Loucy (cell line): ENCODE data around the gene CTRB1.

Source experiments
- H2AFZ ChIP-seq: fragments of 200-600 bp; sonication (generic); 2 replicates; pipeline ENCODE4 v1.6.0; 2016; ENCODE audit warnings: antibody characterized with exemption, mild to moderate bottlenecking, low read length, moderate library complexity
- H3F3A ChIP-seq: fragments of 200-600 bp; 2 replicates; pipeline ENCODE4 v1.6.0; 2016; ENCODE audit warnings: antibody characterized with exemption, low read depth, mild to moderate bottlenecking
- H3K27me3 ChIP-seq: fragments of 200-600 bp; sonication (generic); 2 replicates; pipeline ENCODE4 v1.6.1; 2014; ENCODE audit warnings: low read length, mild to moderate bottlenecking; ENCODE audit not compliant: insufficient read depth, poor library complexity, severe bottlenecking
- H3K36me3 ChIP-seq: fragments of 200-600 bp; sonication (generic); 2 replicates; pipeline ENCODE4 v1.6.1; 2016; ENCODE audit warnings: low read length; ENCODE audit not compliant: insufficient read depth
- H3K4me1 ChIP-seq: fragments of 200-600 bp; sonication (generic); 2 replicates; pipeline ENCODE4 v1.5.1; 2014; ENCODE audit warnings: low read length, mild to moderate bottlenecking; ENCODE audit not compliant: insufficient read depth, poor library complexity, severe bottlenecking
- H3K4me2 ChIP-seq: fragments of 200-600 bp; sonication (generic); 2 replicates; pipeline ENCODE4 v1.6.0; 2014; ENCODE audit warnings: antibody characterized with exemption, low read length, low read depth, mild to moderate bottlenecking; ENCODE audit not compliant: poor library complexity, severe bottlenecking
- H3K4me3 ChIP-seq: fragments of 200-600 bp; sonication (generic); 2 replicates; pipeline ENCODE4 v1.5.1; 2014; ENCODE audit warnings: low read length, mild to moderate bottlenecking, mixed read lengths; ENCODE audit not compliant: poor library complexity, severe bottlenecking
- H3K79me2 ChIP-seq: fragments of 200-600 bp; sonication (generic); 2 replicates; pipeline ENCODE4 v1.6.1; 2014; ENCODE audit warnings: low read length; ENCODE audit not compliant: insufficient read depth
- H3K9ac ChIP-seq: fragments of 200-600 bp; sonication (generic); 2 replicates; pipeline ENCODE4 v1.6.0; 2014; ENCODE audit warnings: mild to moderate bottlenecking, low read depth, low read length, moderate library complexity; ENCODE audit not compliant: poor library complexity, severe bottlenecking
- H3K9me2 ChIP-seq: fragments of 200-600 bp; sonication (generic); replicated peaks from 2 replicates; pipeline ENCODE4 v1.6.1; 2016; ENCODE audit warnings: low read depth, low read length, mixed read lengths
- H3K9me3 ChIP-seq: fragments of 200-600 bp; sonication (generic); 2 replicates; pipeline ENCODE4 v1.6.1; 2014; ENCODE audit warnings: mild to moderate bottlenecking, antibody characterized with exemption, low read length, low read depth; ENCODE audit not compliant: insufficient read depth
- H4K20me1 ChIP-seq: fragments of 200-600 bp; sonication (generic); 2 replicates; pipeline ENCODE4 v1.6.0; 2014; ENCODE audit warnings: antibody characterized with exemption, low read length, mild to moderate bottlenecking; ENCODE audit not compliant: insufficient read depth, poor library complexity, severe bottlenecking
- EZH2phosphoT487 ChIP-seq: fragments of 200-600 bp; IDR thresholded peaks from 2 replicates; pipeline ENCODE4 v1.6.1; 2018; ENCODE audit warnings: antibody characterized with exemption, mild to moderate bottlenecking, moderate library complexity, borderline replicate concordance
- TF ChIP-seq, protein P1 (sequence below): fragments of 200-600 bp; sonication (generic); conservative IDR thresholded peaks from 2 replicates; pipeline ENCODE4 v1.5.1; 2014; ENCODE audit warnings: mild to moderate bottlenecking, antibody characterized with exemption, low read length

The CTRB1 gene

DNA sequence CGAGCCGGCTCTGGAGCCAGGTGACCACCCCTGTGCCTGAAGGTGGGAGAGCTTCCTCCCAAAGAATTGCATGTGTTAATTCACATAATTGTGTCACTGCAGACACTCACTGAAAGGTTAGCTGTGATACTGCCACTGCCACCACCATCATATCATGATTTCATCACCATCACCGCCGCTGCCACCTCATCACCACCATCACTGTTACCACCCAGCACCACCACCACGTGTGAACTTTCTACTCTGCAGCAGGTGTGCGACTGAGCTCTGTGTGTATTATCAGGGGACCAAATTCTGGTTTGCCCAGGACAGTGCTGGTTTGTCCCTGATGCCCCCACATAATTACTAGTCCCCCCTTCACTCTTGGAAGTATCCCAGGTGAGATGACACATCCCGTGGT lies 17.4 kb downstream of the CTRB1 start:
- H3F3A ChIP-seq, result no peaks in the 10 kb centered on the region
- H3K36me3 ChIP-seq, result no peaks in the 10 kb centered on the region
- no peaks in the 10 kb centered on the region for H3K9me2 ChIP-seq
- no peak overlapping the region for H3K4me3 ChIP-seq
- H3K79me2 ChIP-seq, result no peaks in the 10 kb centered on the region
- no peak overlapping the region for H3K9ac ChIP-seq
- H3K9me3 ChIP-seq, result no peaks in the 10 kb centered on the region
- H2AFZ ChIP-seq, result no peak overlapping the region
- no peak overlapping the region for H3K4me2 ChIP-seq
- H3K4me1 ChIP-seq, result no peaks in the 10 kb centered on the region
- no peak for TF ChIP-seq EZH2phosphoT487
- TF ChIP-seq, protein P1, sequence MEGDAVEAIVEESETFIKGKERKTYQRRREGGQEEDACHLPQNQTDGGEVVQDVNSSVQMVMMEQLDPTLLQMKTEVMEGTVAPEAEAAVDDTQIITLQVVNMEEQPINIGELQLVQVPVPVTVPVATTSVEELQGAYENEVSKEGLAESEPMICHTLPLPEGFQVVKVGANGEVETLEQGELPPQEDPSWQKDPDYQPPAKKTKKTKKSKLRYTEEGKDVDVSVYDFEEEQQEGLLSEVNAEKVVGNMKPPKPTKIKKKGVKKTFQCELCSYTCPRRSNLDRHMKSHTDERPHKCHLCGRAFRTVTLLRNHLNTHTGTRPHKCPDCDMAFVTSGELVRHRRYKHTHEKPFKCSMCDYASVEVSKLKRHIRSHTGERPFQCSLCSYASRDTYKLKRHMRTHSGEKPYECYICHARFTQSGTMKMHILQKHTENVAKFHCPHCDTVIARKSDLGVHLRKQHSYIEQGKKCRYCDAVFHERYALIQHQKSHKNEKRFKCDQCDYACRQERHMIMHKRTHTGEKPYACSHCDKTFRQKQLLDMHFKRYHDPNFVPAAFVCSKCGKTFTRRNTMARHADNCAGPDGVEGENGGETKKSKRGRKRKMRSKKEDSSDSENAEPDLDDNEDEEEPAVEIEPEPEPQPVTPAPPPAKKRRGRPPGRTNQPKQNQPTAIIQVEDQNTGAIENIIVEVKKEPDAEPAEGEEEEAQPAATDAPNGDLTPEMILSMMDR, result no peak
- no peaks in the 10 kb centered on the region for H3K27me3 ChIP-seq
- no peaks in the 10 kb centered on the region for H4K20me1 ChIP-seq

DNA sequence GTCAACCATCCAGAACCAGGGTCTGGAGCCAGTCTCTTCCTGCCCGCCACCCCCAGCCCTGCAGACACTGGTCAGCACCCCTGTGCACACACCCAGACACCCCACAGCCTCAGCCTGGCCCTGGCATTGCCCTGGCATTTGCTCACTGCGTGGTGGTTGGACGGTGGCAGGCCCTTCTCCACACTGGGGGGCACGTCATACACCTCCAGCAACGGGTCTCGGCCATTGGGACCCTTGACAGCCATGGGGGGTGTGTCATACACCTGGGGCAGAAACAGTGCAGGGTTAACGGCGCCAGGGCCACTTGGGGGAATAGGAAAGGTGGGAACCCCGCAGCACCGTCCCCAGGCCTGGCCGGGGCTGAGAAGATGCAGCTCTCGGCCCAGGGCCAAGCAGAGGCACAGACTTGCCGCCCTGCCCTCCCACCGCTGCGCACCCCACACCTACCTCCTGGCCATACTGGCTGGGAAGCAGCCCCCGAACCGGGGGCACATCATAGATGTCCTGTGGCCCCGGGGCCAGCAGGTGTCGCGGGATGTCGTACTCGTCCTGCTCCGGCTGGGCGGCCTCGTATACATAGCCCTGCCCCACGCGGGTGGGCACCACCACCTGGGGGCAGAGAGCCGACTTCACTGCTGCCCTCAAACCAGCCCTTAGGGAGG lies 18.1 kb downstream of the CTRB1 start:
- H3K4me3 ChIP-seq, result no peak overlapping the region
- no peaks in the 10 kb centered on the region for H3K4me1 ChIP-seq
- H3K9me3 ChIP-seq, result no peaks in the 10 kb centered on the region
- H3K4me2 ChIP-seq, result no peak overlapping the region
- H4K20me1 ChIP-seq, result no peaks in the 10 kb centered on the region
- H3K9me2 ChIP-seq, result no peaks in the 10 kb centered on the region
- no peak overlapping the region for H3K9ac ChIP-seq
- no peaks in the 10 kb centered on the region for H3K27me3 ChIP-seq
- no peaks in the 10 kb centered on the region for H3K36me3 ChIP-seq
- no peak overlapping the region for H2AFZ ChIP-seq
- TF ChIP-seq, protein P1, result no peak
- TF ChIP-seq EZH2phosphoT487, result no peak
- H3K79me2 ChIP-seq, result no peaks in the 10 kb centered on the region
- no peaks in the 10 kb centered on the region for H3F3A ChIP-seq

DNA sequence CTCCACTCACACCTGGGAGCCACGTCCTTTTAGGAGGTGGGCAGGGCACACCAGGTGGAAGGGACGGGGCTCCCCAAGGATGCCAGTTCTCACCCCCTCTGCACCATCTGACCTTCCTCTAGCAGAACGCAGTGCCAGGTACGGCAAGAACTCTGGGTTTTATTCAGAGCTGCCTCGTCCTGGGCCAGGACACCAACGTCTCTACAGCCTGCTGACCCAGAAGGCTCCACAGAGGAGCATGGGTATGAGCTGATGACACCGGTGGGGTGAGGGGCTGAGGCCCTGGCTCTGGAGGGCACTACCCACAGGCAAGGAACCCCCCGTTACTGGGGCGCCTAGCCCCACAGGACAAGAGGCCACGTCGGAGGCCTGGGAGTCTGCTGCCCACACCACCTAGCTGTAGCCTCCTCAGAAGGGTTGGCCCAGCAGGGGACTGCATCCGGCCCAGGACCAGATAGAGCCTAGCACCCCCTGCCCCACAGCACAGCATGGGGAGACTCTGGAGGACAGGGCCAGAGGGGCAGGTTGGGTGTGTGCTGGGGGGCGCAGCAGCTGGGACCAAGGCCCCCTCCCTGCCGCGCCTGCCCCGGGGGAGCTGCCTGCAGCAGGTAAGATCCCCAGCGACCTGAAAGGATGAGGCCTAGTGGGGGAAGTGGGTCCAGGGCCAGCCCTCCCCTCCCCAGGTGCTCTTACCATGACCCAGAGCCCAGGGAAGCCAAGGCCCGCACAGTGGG lies 18.8 kb downstream of the CTRB1 start:
- H3K4me1 ChIP-seq, result no peaks in the 10 kb centered on the region
- no peaks in the 10 kb centered on the region for H3K9me2 ChIP-seq
- H3K9me3 ChIP-seq, result no peaks in the 10 kb centered on the region
- H3F3A ChIP-seq, result no peaks in the 10 kb centered on the region
- no peaks in the 10 kb centered on the region for H3K36me3 ChIP-seq
- H3K27me3 ChIP-seq, result no peaks in the 10 kb centered on the region
- TF ChIP-seq EZH2phosphoT487, result no peak
- TF ChIP-seq, protein P1, result no peak
- no peak overlapping the region for H2AFZ ChIP-seq
- no peak overlapping the region for H3K4me3 ChIP-seq
- no peak overlapping the region for H3K9ac ChIP-seq
- H3K79me2 ChIP-seq, result no peaks in the 10 kb centered on the region
- H3K4me2 ChIP-seq, result no peak overlapping the region
- H4K20me1 ChIP-seq, result no peaks in the 10 kb centered on the region
